SK-N-SH treated with all-trans-retinoic acid at 6 μM for 48 hours (cell line): ENCODE results near the gene FHIT.
"Not testable (repeated sequence)": the region's sequence is repeated elsewhere in the genome, so short reads cannot be mapped to it uniquely, and the experiment has no call there.

Experiments used
- ATAC-seq: fragments of 200-7000 bp; cut with Tn5 transposase; 3 replicates; pipeline ENCODE4 v1.9.1; 2020; ENCODE audit warnings: mild to moderate bottlenecking, moderate library complexity
- ARNTL ChIP-seq: fragments of 450-650 bp; formaldehyde crosslinking; IDR thresholded peaks from 2 replicates; pipeline ENCODE4 v1.5.0; 2020; ENCODE audit warnings: low read depth, mild to moderate bottlenecking, moderate library complexity, borderline replicate concordance
- BACH2 ChIP-seq: fragments of 250-450 bp; sonication (Bioruptor Pico); IDR thresholded peaks from 2 replicates; pipeline ENCODE4 v1.9.0; 2021; ENCODE audit warnings: mild to moderate bottlenecking, borderline replicate concordance
- CREB5 ChIP-seq: fragments of 250-450 bp; sonication (Bioruptor Pico); IDR thresholded peaks from 2 replicates; pipeline ENCODE4 v1.5.1; 2020; ENCODE audit warnings: low read depth, mild to moderate bottlenecking, moderate library complexity
- CSDC2 ChIP-seq: fragments of 250-450 bp; sonication (Bioruptor Pico); IDR thresholded peaks from 2 replicates; pipeline ENCODE4 v1.5.0; 2020; ENCODE audit warnings: mild to moderate bottlenecking, moderate library complexity
- ESRRG ChIP-seq: fragments of 250-450 bp; sonication (Bioruptor Pico); IDR thresholded peaks from 2 replicates; pipeline ENCODE4 v1.6.1; 2021; ENCODE audit warnings: mild to moderate bottlenecking
- GLIS3 ChIP-seq: fragments of 250-450 bp; sonication (Bioruptor Pico); IDR thresholded peaks from 2 replicates; pipeline ENCODE4 v1.5.0; 2020; ENCODE audit warnings: mild to moderate bottlenecking, moderate library complexity
- ISL1 ChIP-seq: fragments of 250-450 bp; sonication (Bioruptor Pico); IDR thresholded peaks from 2 replicates; pipeline ENCODE4 v2.1.2; 2022; ENCODE audit warnings: mild to moderate bottlenecking, moderate library complexity
- OSR1 ChIP-seq: fragments of 250-450 bp; sonication (Bioruptor Pico); IDR thresholded peaks from 2 replicates; pipeline ENCODE4 v1.8.0; 2022; ENCODE audit warnings: moderate library complexity, mild to moderate bottlenecking, inconsistent platforms
- POU6F1 ChIP-seq: fragments of 250-450 bp; sonication (Bioruptor Pico); IDR thresholded peaks from 2 replicates; pipeline ENCODE4 v1.8.0; 2021; ENCODE audit warnings: low read depth, mild to moderate bottlenecking, moderate library complexity, borderline replicate concordance
- PPARA ChIP-seq: fragments of 250-450 bp; sonication (Bioruptor Pico); IDR thresholded peaks from 2 replicates; pipeline ENCODE4 v1.5.0; 2020; ENCODE audit warnings: mild to moderate bottlenecking, borderline replicate concordance
- RARB ChIP-seq: fragments of 250-450 bp; sonication (Bioruptor Pico); IDR thresholded peaks from 2 replicates; pipeline ENCODE4 v1.8.0; 2021; ENCODE audit warnings: mild to moderate bottlenecking, moderate library complexity
- SNAI2 ChIP-seq: fragments of 250-450 bp; sonication (Bioruptor Pico); IDR thresholded peaks from 2 replicates; pipeline ENCODE4 v1.5.0; 2020; ENCODE audit warnings: mild to moderate bottlenecking, moderate library complexity
- TCF4 ChIP-seq: fragments of 250-450 bp; sonication (Bioruptor Pico); IDR thresholded peaks from 2 replicates; pipeline ENCODE4 v1.8.0; 2021; ENCODE audit warnings: mild to moderate bottlenecking, moderate library complexity, borderline replicate concordance
- TOX ChIP-seq: fragments of 250-450 bp; sonication (Bioruptor Pico); IDR thresholded peaks from 2 replicates; pipeline ENCODE4 v1.8.0; 2021; ENCODE audit warnings: mild to moderate bottlenecking, moderate library complexity, borderline replicate concordance
- TSHZ2 ChIP-seq: fragments of 250-450 bp; sonication (Bioruptor Pico); IDR thresholded peaks from 2 replicates; pipeline ENCODE4 v1.5.0; 2020; ENCODE audit warnings: mild to moderate bottlenecking, moderate library complexity
- ZC3H10 ChIP-seq: fragments of 250-450 bp; sonication (Bioruptor Pico); IDR thresholded peaks from 2 replicates; pipeline ENCODE4 v1.5.1; 2021; ENCODE audit warnings: mild to moderate bottlenecking, moderate library complexity
- ZFP30 ChIP-seq: fragments of 450-650 bp; formaldehyde crosslinking; IDR thresholded peaks from 2 replicates; pipeline ENCODE4 v1.5.0; 2022; ENCODE audit warnings: mild to moderate bottlenecking, moderate library complexity
- ZNF565 ChIP-seq: fragments of 450-650 bp; formaldehyde crosslinking; conservative IDR thresholded peaks from 2 replicates; pipeline ENCODE4 v1.5.0; 2020; ENCODE audit warnings: low read depth, mild to moderate bottlenecking, moderate library complexity
- ZNF70 ChIP-seq: fragments of 450-650 bp; formaldehyde crosslinking; IDR thresholded peaks from 2 replicates; pipeline ENCODE4 v1.5.0; 2020; ENCODE audit warnings: mild to moderate bottlenecking, moderate library complexity
- ZNF8 ChIP-seq: fragments of 450-650 bp; formaldehyde crosslinking; IDR thresholded peaks from 2 replicates; pipeline ENCODE4 v1.5.0; 2020; ENCODE audit warnings: mild to moderate bottlenecking, moderate library complexity

The FHIT gene

GRCh38 chr3:60992395-60992794 is 258.9 kb downstream of the FHIT start:
- no peak for ATAC-seq
- TF ChIP-seq CREB5 (CRISPR knock-in tag): no peak
- no peak for TF ChIP-seq ZNF8 (CRISPR knock-in tag)
- no peak for TF ChIP-seq POU6F1 (CRISPR knock-in tag)
- TF ChIP-seq TSHZ2: no peak
- no peak for TF ChIP-seq ZFP30 (CRISPR knock-in tag)
- no peak for TF ChIP-seq ZC3H10
- no peak for TF ChIP-seq GLIS3
- TF ChIP-seq SNAI2: no peak
- TF ChIP-seq TOX: no peak
- TF ChIP-seq ARNTL (CRISPR knock-in tag): no peak
- TF ChIP-seq ESRRG (CRISPR knock-in tag): no peak

- no peak for ATAC-seq
- TF ChIP-seq CREB5 (CRISPR knock-in tag) (no peak), CSDC2 (no peak), RARB (no peak), ZC3H10 (no peak), ISL1 (CRISPR knock-in tag) (no peak)
Observed at GRCh38 chr3:60990442-60990730, 260.9 kb downstream of the FHIT start.

- no peak for ATAC-seq
- TF ChIP-seq ZNF8 (CRISPR knock-in tag) (no peak), ZNF565 (CRISPR knock-in tag) (no peak), RARB (no peak), ARNTL (CRISPR knock-in tag) (no peak), TCF4 (CRISPR knock-in tag) (no peak)
Observed at GRCh38 chr3:60989626-60990441, 261.4 kb downstream of the FHIT start.

- not testable (repeated sequence) for ATAC-seq
Observed at GRCh38 chr3:60987191-60987590, 264.1 kb downstream of the FHIT start.

- no peak for TF ChIP-seq ZC3H10
- no peak for TF ChIP-seq POU6F1 (CRISPR knock-in tag)
- no peak for TF ChIP-seq RARB
- no peak for TF ChIP-seq TSHZ2
- no peak for TF ChIP-seq ZNF70
- no peak for TF ChIP-seq GLIS3
- TF ChIP-seq ZNF565 (CRISPR knock-in tag): no peak
- TF ChIP-seq ZFP30 (CRISPR knock-in tag): no peak
- no peak for TF ChIP-seq ZNF8 (CRISPR knock-in tag)
- no peak for TF ChIP-seq ARNTL (CRISPR knock-in tag)
- no peak for TF ChIP-seq ESRRG (CRISPR knock-in tag)
- TF ChIP-seq CREB5 (CRISPR knock-in tag): no peak
- no peak for TF ChIP-seq BACH2
- TF ChIP-seq OSR1 (CRISPR knock-in tag): no peak
- TF ChIP-seq ISL1 (CRISPR knock-in tag): no peak
- no peak for TF ChIP-seq PPARA
- ATAC-seq: no peak
Observed at GRCh38 chr3:60986552-60986951, 264.7 kb downstream of the FHIT start.
